WI38 (cell line): ENCODE results near the gene HMGCR.

Experiments used
- H3K4me3 ChIP-seq: 2 replicates; pipeline ENCODE4 v1.5.1; 2011; ENCODE audit warnings: low read depth, mild to moderate bottlenecking, control low read depth, low read length
- CTCF ChIP-seq: IDR thresholded peaks from 2 replicates; pipeline ENCODE4 v1.5.1; 2012; ENCODE audit warnings: low read depth, mild to moderate bottlenecking, control low read depth, low read length

Gene HMGCR

DNA sequence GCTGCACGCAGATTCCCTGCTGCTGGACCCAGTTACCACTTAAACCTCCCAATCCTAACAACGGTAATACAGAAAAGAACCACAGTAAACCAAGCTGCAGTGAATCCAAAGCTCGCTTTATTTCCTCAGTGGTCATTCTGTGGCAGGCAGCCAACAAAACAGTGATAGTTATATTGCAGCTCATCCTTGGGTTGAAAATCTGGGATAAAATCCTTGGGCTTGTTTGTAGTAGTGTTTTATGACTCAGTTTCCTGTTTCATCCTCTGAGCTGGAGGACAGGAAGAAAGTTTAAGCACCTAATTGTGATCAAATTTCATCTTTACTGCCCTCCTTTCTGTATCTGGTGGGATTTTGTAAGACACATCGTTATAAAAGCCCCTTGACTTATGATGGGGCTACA lies 31.4 kb downstream of the HMGCR start:
- TF ChIP-seq CTCF: no peak
- no peak overlapping the region for H3K4me3 ChIP-seq

GRCh38 chr5:75373862-75374261 lies 36.8 kb downstream of the HMGCR start:
- H3K4me3 ChIP-seq: no peak overlapping the region
- TF ChIP-seq CTCF: no peak

GRCh38 chr5:75374394-75374814 lies 37.4 kb downstream of the HMGCR start:
- TF ChIP-seq CTCF: no peak
- H3K4me3 ChIP-seq: no peak overlapping the region

DNA sequence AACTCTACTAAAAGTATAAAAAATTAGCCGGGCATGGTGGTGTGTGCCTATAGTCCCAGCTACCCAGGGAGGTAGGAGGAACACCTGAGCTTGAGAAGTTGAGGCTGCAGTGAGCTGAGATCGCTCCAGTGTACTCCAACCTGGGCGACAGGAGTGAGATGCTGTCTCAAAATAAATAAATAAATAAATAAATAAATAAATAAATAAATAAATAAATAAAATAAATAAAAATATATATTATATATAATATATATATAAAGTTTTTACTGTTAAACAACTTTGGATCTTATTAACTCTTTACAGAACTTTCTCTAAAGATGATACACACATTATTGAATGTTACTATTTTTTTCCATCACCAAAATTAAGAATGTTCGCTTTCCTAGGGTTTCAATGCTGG lies 38.4 kb downstream of the HMGCR start:
- H3K4me3 ChIP-seq: no peak overlapping the region
- no peak for TF ChIP-seq CTCF

GRCh38 chr5:75380099-75380498 lies 43.1 kb downstream of the HMGCR start:
- H3K4me3 ChIP-seq: no peak overlapping the region
- TF ChIP-seq CTCF: no peak

DNA sequence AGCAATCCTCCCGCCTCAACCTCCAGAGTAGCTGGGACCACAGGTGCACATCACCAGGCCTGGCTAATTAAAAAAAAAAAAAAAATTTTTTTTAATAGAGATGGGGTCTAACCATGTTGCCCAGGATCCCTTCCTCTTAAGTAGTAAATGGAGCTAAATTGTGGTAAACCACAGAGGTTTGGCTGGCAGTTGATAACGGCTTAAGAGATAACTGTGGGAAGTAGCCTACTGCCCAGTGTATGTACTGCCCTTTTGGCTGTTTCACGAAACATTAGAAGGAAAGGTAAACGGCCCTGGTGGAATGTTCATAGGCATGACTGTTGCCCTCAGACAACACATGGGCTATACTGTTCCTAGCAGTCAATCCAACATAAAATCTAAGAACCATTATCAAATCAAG lies 44.4 kb downstream of the HMGCR start:
- H3K4me3 ChIP-seq: no peak overlapping the region
- TF ChIP-seq CTCF: no peak

DNA sequence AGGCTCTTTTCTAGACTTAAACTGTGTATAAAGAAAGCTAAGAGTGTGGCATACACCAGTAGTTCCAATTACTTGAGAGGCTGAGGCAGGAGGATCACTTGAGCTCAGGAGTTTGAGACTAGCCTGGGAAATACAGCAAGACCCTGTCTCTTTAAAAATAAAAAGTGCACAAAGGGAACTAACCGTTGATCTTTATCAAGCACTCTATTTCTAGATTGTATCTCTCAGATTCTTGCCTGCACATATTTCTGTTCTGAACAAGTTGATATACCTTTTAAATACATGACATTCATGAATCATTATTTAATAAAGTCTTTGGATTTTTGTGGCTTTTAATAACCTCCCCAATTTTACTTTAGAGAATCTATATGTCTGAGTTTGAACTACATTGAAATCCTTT lies 47.2 kb downstream of the HMGCR start:
- no peak overlapping the region for H3K4me3 ChIP-seq
- TF ChIP-seq CTCF: no peak
